Measurements from ENCODE around the gene CIRBP.

CIRBP gene

GRCh38 chr19:1230783-1231489 is 38.2 kb upstream of the CIRBP start:
- DNase-seq (ENCODE audit: low read depth), result no peak

GRCh38 chr19:1231729-1232637 is 37.1 kb upstream of the CIRBP start:
- DNase-seq (ENCODE audit: low read depth), result no peak

GRCh38 chr19:1232652-1233072 is 36.5 kb upstream of the CIRBP start:
- peak; percentile 77 for DNase-seq (ENCODE audit: low read depth)

GRCh38 chr19:1233115-1233667 is 35.9 kb upstream of the CIRBP start:
- DNase-seq (ENCODE audit: low read depth), result no peak

- DNase-seq (ENCODE audit: low read depth), result no peak
Observed at GRCh38 chr19:1234051-1234954, 34.8 kb upstream of the CIRBP start.

- DNase-seq (ENCODE audit: low read depth), result no peak
Observed at GRCh38 chr19:1234955-1235380, 34.2 kb upstream of the CIRBP start.

GRCh38 chr19:1235625-1236538 is 33.2 kb upstream of the CIRBP start:
- peak; percentile 52 for DNase-seq (ENCODE audit: low read depth)

GRCh38 chr19:1236576-1236975 is 32.6 kb upstream of the CIRBP start:
- no peak for DNase-seq (ENCODE audit: low read depth)

- no peak for DNase-seq (ENCODE audit: low read depth)
Observed at GRCh38 chr19:1237027-1237659, 32.0 kb upstream of the CIRBP start.

- no peak for DNase-seq (ENCODE audit: low read depth)
Observed at GRCh38 chr19:1237754-1238368, 31.3 kb upstream of the CIRBP start, which contains the start of gene CBARP. Gene CBARP (minus strand): TSS chr19:1238005. CDS start chr19:1236100, 1,905 bp downstream.

- no peak for DNase-seq (ENCODE audit: low read depth)
Observed at GRCh38 chr19:1238369-1239303, 30.5 kb upstream of the CIRBP start.

GRCh38 chr19:1239420-1239795 is 29.7 kb upstream of the CIRBP start:
- no peak for DNase-seq (ENCODE audit: low read depth)

GRCh38 chr19:1239796-1240737 is 29.1 kb upstream of the CIRBP start:
- DNase-seq (ENCODE audit: low read depth), result peak; percentile 91

- DNase-seq (ENCODE audit: low read depth), result no peak
Observed at GRCh38 chr19:1240925-1241324, 28.2 kb upstream of the CIRBP start.

GRCh38 chr19:1241417-1242095 is 27.6 kb upstream of the CIRBP start, which contains the start of gene ATP5F1D:
Gene ATP5F1D (plus strand): TSS chr19:1241751. CDS start chr19:1241851, 100 bp downstream.
- peak; percentile 96 for DNase-seq (ENCODE audit: low read depth)
